Mesendoderm (in vitro differentiated cells): ENCODE results near the gene CDK6.

Source experiments
- DNase-seq: peaks from one replicate; pipeline ENCODE4 v3.0.0; 2013
- H2AK5ac ChIP-seq: 2 replicates; pipeline ENCODE4 v1.6.1; 2013; ENCODE audit warnings: low read length, inconsistent platforms
- H2BK120ac ChIP-seq: 2 replicates; pipeline ENCODE4 v1.6.1; 2013; ENCODE audit warnings: low read depth, mild to moderate bottlenecking, low read length, moderate library complexity, mixed read lengths
- H2BK15ac ChIP-seq: replicated peaks from 2 replicates; pipeline ENCODE4 v1.6.1; 2013; ENCODE audit warnings: low read depth, mild to moderate bottlenecking, moderate library complexity
- H2BK5ac ChIP-seq: 2 replicates; pipeline ENCODE4 v1.6.1; 2013; ENCODE audit warnings: low read length, inconsistent platforms
- H3K18ac ChIP-seq: 2 replicates; pipeline ENCODE4 v1.6.1; 2013; ENCODE audit warnings: mild to moderate bottlenecking, low read length, mixed read lengths
- H3K23ac ChIP-seq: one replicate; pipeline ENCODE4 v1.6.1; 2013; ENCODE audit warnings: low read length
- H3K27ac ChIP-seq: 2 replicates; pipeline ENCODE4 v1.5.1; 2013; ENCODE audit warnings: low read depth, mild to moderate bottlenecking, inconsistent platforms, low read length, moderate library complexity
- H3K27me3 ChIP-seq: 2 replicates; pipeline ENCODE4 v1.6.1; 2013; ENCODE audit warnings: low read length, control low read depth, mild to moderate bottlenecking, inconsistent platforms; ENCODE audit not compliant: insufficient read depth, poor library complexity
- H3K36me3 ChIP-seq: 2 replicates; pipeline ENCODE4 v1.6.1; 2013; ENCODE audit warnings: low read length, inconsistent platforms; ENCODE audit not compliant: control insufficient read depth, insufficient read depth
- H3K4ac ChIP-seq: one replicate; pipeline ENCODE4 v1.6.1; 2013; ENCODE audit warnings: low read depth, mild to moderate bottlenecking, low read length, moderate library complexity
- H3K4me1 ChIP-seq: 2 replicates; pipeline ENCODE4 v1.6.1; 2013; ENCODE audit warnings: low read depth, low read length, inconsistent platforms; ENCODE audit not compliant: control insufficient read depth
- H3K4me2 ChIP-seq: 2 replicates; pipeline ENCODE4 v1.6.1; 2013; ENCODE audit warnings: low read length
- H3K4me3 ChIP-seq: 2 replicates; pipeline ENCODE4 v1.5.1; 2013; ENCODE audit warnings: mild to moderate bottlenecking, low read length
- H3K56ac ChIP-seq: one replicate; pipeline ENCODE4 v1.6.1; 2013; ENCODE audit warnings: low read length
- H3K79me1 ChIP-seq: 2 replicates; pipeline ENCODE4 v1.6.1; 2013; ENCODE audit warnings: low read length, inconsistent platforms
- H3K79me2 ChIP-seq: 2 replicates; pipeline ENCODE4 v1.6.1; 2013; ENCODE audit warnings: mild to moderate bottlenecking, low read length; ENCODE audit not compliant: control insufficient read depth, insufficient read depth
- H3K9ac ChIP-seq: 2 replicates; pipeline ENCODE4 v1.6.1; 2013; ENCODE audit warnings: low read length, inconsistent platforms
- H4K5ac ChIP-seq: one replicate; pipeline ENCODE4 v1.6.1; 2013; ENCODE audit warnings: low read length
- H4K8ac ChIP-seq: one replicate; pipeline ENCODE4 v1.6.1; 2013; ENCODE audit warnings: low read depth, mild to moderate bottlenecking, control low read depth, low read length, moderate library complexity
- WGBS: extraction: QIAGEN DNeasy Blood & Tissue Kit; methylation state at CpG from one replicate; pipeline ENCODE4 v1.1.7; 2013; ENCODE audit warnings: low lambda C conversion rate, missing lambda C conversion rate; ENCODE audit not compliant: insufficient coverage; ENCODE audit errors: extremely low coverage; 5-methylcytosine and 5-hydroxymethylcytosine counted together

The CDK6 gene

DNA sequence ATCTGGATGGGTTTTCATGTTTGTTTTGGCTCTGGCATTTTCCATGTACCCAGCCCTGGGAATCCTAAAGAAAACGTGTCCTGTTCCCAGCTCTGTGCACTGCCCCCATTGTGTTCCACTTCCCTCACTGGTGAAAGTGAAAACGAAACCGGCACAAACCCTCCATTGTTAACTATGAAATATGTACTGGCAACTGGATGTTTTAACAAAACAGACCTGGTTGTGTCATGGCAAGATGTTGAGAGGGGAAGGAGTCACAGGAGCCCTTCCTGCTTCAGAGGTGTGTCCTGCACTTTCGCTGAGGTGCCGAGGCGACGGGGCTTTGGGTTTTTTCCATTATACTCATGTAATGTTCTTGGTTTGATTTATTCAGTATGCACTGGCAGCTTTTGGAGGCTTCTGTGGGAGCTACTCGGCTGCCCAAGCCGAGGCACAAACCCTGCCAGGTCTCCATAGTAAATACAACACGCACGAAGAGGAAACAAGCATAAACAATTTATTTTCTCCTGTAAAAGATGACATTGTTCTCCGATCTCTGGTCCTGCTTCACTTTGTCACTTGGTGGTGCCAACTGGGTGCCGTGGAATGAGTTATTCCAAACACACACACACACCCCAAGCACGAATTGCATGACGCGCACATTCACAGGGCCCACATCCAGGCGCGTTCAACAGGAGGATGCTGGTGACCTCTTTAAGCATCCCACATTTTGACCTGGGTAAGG is 118.2 kb downstream of the CDK6 start:
- Histone ChIP-seq H3K27ac (no peak overlapping the region), H3K36me3 (no peaks in the 10 kb centered on the region), H3K4ac (no peak overlapping the region), H3K4me1 (no peaks in the 10 kb centered on the region), H2BK15ac (no peak overlapping the region), H3K9ac (no peak overlapping the region), H3K4me2 (no peak overlapping the region), H3K18ac (no peak overlapping the region), H4K8ac (no peak overlapping the region), H2BK120ac (no peak overlapping the region), H3K79me1 (no peaks in the 10 kb centered on the region), H3K56ac (no peak overlapping the region), H2AK5ac (no peak overlapping the region), H2BK5ac (no peak overlapping the region), H3K4me3 (no peak overlapping the region), H3K27me3 (no peaks in the 10 kb centered on the region), H3K79me2 (no peaks in the 10 kb centered on the region), H4K5ac (no peak overlapping the region), H3K23ac (no peak overlapping the region)
- DNase-seq, result no peak
- WGBS, result no CpG with 5 or more reads among the region's 18 CpGs

GRCh38 chr7:92717623-92717992 is 118.8 kb downstream of the CDK6 start:
- no peaks in the 10 kb centered on the region for H3K27me3 ChIP-seq
- H3K18ac ChIP-seq, result no peak overlapping the region
- no peaks in the 10 kb centered on the region for H3K4me1 ChIP-seq
- no peak for DNase-seq
- no peak overlapping the region for H2AK5ac ChIP-seq
- H3K4ac ChIP-seq, result no peak overlapping the region
- H3K79me1 ChIP-seq, result no peaks in the 10 kb centered on the region
- H3K4me3 ChIP-seq, result no peak overlapping the region
- no peak overlapping the region for H2BK15ac ChIP-seq
- H4K8ac ChIP-seq, result no peak overlapping the region
- no peak overlapping the region for H3K4me2 ChIP-seq
- no peak overlapping the region for H3K23ac ChIP-seq
- no peak overlapping the region for H2BK120ac ChIP-seq
- no peak overlapping the region for H4K5ac ChIP-seq
- no peak overlapping the region for H2BK5ac ChIP-seq
- H3K79me2 ChIP-seq, result no peaks in the 10 kb centered on the region
- H3K56ac ChIP-seq, result no peak overlapping the region
- no peaks in the 10 kb centered on the region for H3K36me3 ChIP-seq
- no peak overlapping the region for H3K27ac ChIP-seq
- no peak overlapping the region for H3K9ac ChIP-seq
- WGBS, result no CpG with 5 or more reads among the region's 7 CpGs

- no peak for DNase-seq
- Histone ChIP-seq H3K4me2 (no peak overlapping the region), H3K79me1 (no peaks in the 10 kb centered on the region), H3K27ac (no peak overlapping the region), H3K4me1 (no peaks in the 10 kb centered on the region), H3K23ac (no peak overlapping the region), H4K5ac (no peak overlapping the region), H3K79me2 (no peaks in the 10 kb centered on the region), H3K36me3 (no peaks in the 10 kb centered on the region), H4K8ac (peak overlapping the region; percentile 28), H2BK15ac (no peak overlapping the region), H3K56ac (no peak overlapping the region), H3K27me3 (no peaks in the 10 kb centered on the region), H2AK5ac (no peak overlapping the region), H3K18ac (no peak overlapping the region), H2BK5ac (no peak overlapping the region), H3K9ac (no peak overlapping the region), H2BK120ac (no peak overlapping the region), H3K4me3 (no peak overlapping the region), H3K4ac (no peak overlapping the region)
- WGBS, result no CpG with 5 or more reads among the region's 4 CpGs
Observed at GRCh38 chr7:92716825-92717580, 119.4 kb downstream of the CDK6 start.

DNA sequence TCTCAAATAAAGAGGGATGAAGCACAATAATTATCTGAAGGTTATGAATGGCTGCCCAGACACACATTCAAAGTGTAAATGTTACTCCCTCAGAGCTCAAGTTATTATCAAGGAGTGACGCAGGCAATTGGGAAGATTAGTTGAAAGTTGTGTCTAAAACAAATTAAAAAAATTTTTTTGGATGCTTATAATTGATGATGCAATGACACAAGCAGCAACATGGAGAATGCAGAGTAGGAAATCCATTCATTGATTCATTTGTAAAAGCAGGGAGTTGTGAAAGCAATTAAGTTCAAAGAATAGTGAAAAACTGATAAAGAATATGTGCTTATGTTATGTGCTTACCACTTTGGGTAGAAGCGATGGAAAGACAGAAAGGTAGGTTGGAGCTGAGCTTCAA is 120.4 kb downstream of the CDK6 start:
- H2BK5ac ChIP-seq, result no peak overlapping the region
- no peak overlapping the region for H2AK5ac ChIP-seq
- H4K8ac ChIP-seq, result no peak overlapping the region
- H3K27me3 ChIP-seq, result no peaks in the 10 kb centered on the region
- no peaks in the 10 kb centered on the region for H3K79me1 ChIP-seq
- H3K36me3 ChIP-seq, result no peaks in the 10 kb centered on the region
- H3K4me1 ChIP-seq, result no peaks in the 10 kb centered on the region
- H2BK120ac ChIP-seq, result no peak overlapping the region
- H4K5ac ChIP-seq, result no peak overlapping the region
- no peak overlapping the region for H3K27ac ChIP-seq
- no peak overlapping the region for H3K4ac ChIP-seq
- no peak overlapping the region for H3K56ac ChIP-seq
- no peaks in the 10 kb centered on the region for H3K79me2 ChIP-seq
- no peak for DNase-seq
- no peak overlapping the region for H3K23ac ChIP-seq
- no CpG with 5 or more reads among the region's 2 CpGs for WGBS
- H3K18ac ChIP-seq, result no peak overlapping the region
- H2BK15ac ChIP-seq, result no peak overlapping the region
- H3K9ac ChIP-seq, result no peak overlapping the region
- no peak overlapping the region for H3K4me3 ChIP-seq
- no peak overlapping the region for H3K4me2 ChIP-seq

DNA sequence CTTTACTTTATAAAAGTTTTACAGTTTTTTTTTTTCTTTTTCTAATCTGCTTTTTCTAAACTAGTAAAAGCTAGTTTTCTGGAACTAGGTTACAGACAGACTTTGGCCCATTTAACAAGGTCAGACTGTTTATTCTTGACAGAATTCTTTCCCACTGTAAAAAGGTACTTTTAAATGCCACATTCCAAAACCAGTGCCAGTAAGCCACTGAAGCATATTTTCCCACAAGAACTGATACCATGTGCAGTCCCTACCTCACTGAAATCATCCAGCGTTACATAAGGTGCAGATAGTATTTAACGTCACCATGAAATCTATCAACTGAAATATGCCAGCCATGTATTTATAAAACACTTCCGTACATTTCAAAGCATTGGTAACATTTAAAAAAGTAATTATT is 121.6 kb downstream of the CDK6 start:
- H3K79me1 ChIP-seq, result no peaks in the 10 kb centered on the region
- H3K4me2 ChIP-seq, result no peak overlapping the region
- no CpG with 5 or more reads among the region's 3 CpGs for WGBS
- no peak overlapping the region for H3K9ac ChIP-seq
- DNase-seq, result no peak
- H3K4me1 ChIP-seq, result no peaks in the 10 kb centered on the region
- H3K79me2 ChIP-seq, result no peaks in the 10 kb centered on the region
- H3K56ac ChIP-seq, result no peak overlapping the region
- no peak overlapping the region for H4K8ac ChIP-seq
- no peak overlapping the region for H2BK15ac ChIP-seq
- H3K36me3 ChIP-seq, result no peaks in the 10 kb centered on the region
- no peak overlapping the region for H4K5ac ChIP-seq
- no peak overlapping the region for H2BK5ac ChIP-seq
- H2AK5ac ChIP-seq, result no peak overlapping the region
- no peak overlapping the region for H2BK120ac ChIP-seq
- H3K23ac ChIP-seq, result no peak overlapping the region
- no peak overlapping the region for H3K27ac ChIP-seq
- no peak overlapping the region for H3K4me3 ChIP-seq
- no peak overlapping the region for H3K4ac ChIP-seq
- no peak overlapping the region for H3K18ac ChIP-seq
- no peaks in the 10 kb centered on the region for H3K27me3 ChIP-seq
